HEK293 (cell line): ENCODE results near the gene MELTF.

ENCODE experiments used
- CTCF ChIA-PET: fragments of 350-600 bp; formaldehyde crosslinking; extraction: SDS; loops from one replicate; lab custom pipeline; 2021; ENCODE audit warnings: antibody characterized with exemption; lab: Yijun Ruan, JAX
- POLR2A ChIA-PET: fragments of 300-600 bp; formaldehyde crosslinking; extraction: SDS; loops from one replicate; lab custom pipeline; 2020; ENCODE audit warnings: antibody characterized with exemption, inconsistent platforms; lab: Yijun Ruan, JAX
- H3K27ac ChIP-seq: fragments of 200-500 bp; sonication (Bioruptor generic); 2 replicates; pipeline ENCODE4 v1.5.1; 2014; ENCODE audit warnings: low read depth, low read length, control low read depth, inconsistent platforms; ENCODE audit errors: extremely low read depth
- H3K36me3 ChIP-seq, 2 experiments: fragments of 200-500 bp in 1 of 2; sonication (Bioruptor generic) in 1 of 2; 1 replicate in 1 of 2; 2 replicates in 1 of 2; pipeline ENCODE4 v1.5.1; 2014 to 2017; ENCODE audit warnings: inconsistent platforms in 2 of 2, low read length in 2 of 2; ENCODE audit not compliant: control insufficient read depth in 2 of 2, insufficient read depth in 1 of 2
- H3K4me1 ChIP-seq: fragments of 200-500 bp; sonication (Bioruptor generic); 2 replicates; pipeline ENCODE4 v1.5.1; 2014; ENCODE audit warnings: mild to moderate bottlenecking, low read length, inconsistent platforms; ENCODE audit not compliant: control insufficient read depth, insufficient read depth
- H3K4me3 ChIP-seq: 2 replicates; pipeline ENCODE4 v1.5.1; 2011; ENCODE audit warnings: low read depth, mild to moderate bottlenecking, control low read depth, low read length, moderate library complexity
- H3K9me3 ChIP-seq: fragments of 200-500 bp; sonication (Bioruptor generic); 2 replicates; pipeline ENCODE4 v1.5.1; 2014; ENCODE audit warnings: low read depth, low read length, inconsistent platforms; ENCODE audit not compliant: control insufficient read depth, insufficient read depth
- EGR2 ChIP-seq: fragments of 450-650 bp; formaldehyde crosslinking; IDR thresholded peaks from 2 replicates; pipeline ENCODE4 v1.5.1; 2016; ENCODE audit warnings: low read depth, missing biosample characterization, missing genetic modification characterization
- HOXC10 ChIP-seq: sonication (generic); formaldehyde crosslinking; IDR thresholded peaks from 2 replicates; pipeline ENCODE4 v1.8.1; 2023; ENCODE audit warnings: mild to moderate bottlenecking, missing genetic modification reagents
- HOXD13 ChIP-seq: sonication (generic); formaldehyde crosslinking; IDR thresholded peaks from 2 replicates; pipeline ENCODE4 v1.8.0; 2022; ENCODE audit warnings: missing genetic modification reagents, borderline replicate concordance
- KLF9 ChIP-seq: fragments of 450-650 bp; formaldehyde crosslinking; IDR thresholded peaks from 2 replicates; pipeline ENCODE4 v1.5.1; 2016; ENCODE audit warnings: missing biosample characterization, missing genetic modification characterization, low read depth
- MEIS1 ChIP-seq: sonication (generic); formaldehyde crosslinking; IDR thresholded peaks from 2 replicates; pipeline ENCODE4 v1.8.1; 2022; ENCODE audit warnings: missing genetic modification reagents, mild to moderate bottlenecking, borderline replicate concordance
- REPIN1 ChIP-seq: fragments of 450-650 bp; formaldehyde crosslinking; IDR thresholded peaks from 2 replicates; pipeline ENCODE4 v1.5.1; 2017; ENCODE audit warnings: missing biosample characterization, missing genetic modification characterization, low read depth
- SCRT2 ChIP-seq: fragments of 450-650 bp; formaldehyde crosslinking; IDR thresholded peaks from 2 replicates; pipeline ENCODE4 v1.5.1; 2016; ENCODE audit warnings: missing biosample characterization, missing genetic modification characterization
- SP3 ChIP-seq: fragments of 450-650 bp; formaldehyde crosslinking; IDR thresholded peaks from 2 replicates; pipeline ENCODE4 v1.5.1; 2016; ENCODE audit warnings: missing biosample characterization, missing genetic modification characterization
- TCF7L2 ChIP-seq: IDR thresholded peaks from 2 replicates; pipeline ENCODE4 v1.6.1; 2011; ENCODE audit warnings: low read depth, mild to moderate bottlenecking, inconsistent platforms, low read length, moderate library complexity, borderline replicate concordance
- WT1 ChIP-seq: fragments of 450-650 bp; formaldehyde crosslinking; IDR thresholded peaks from 2 replicates; pipeline ENCODE4 v1.5.1; 2016; ENCODE audit warnings: missing biosample characterization, missing genetic modification characterization
- ZBTB44 ChIP-seq: fragments of 450-650 bp; IDR thresholded peaks from 2 replicates; pipeline ENCODE4 v1.5.1; 2018; ENCODE audit warnings: missing biosample characterization, mild to moderate bottlenecking, missing genetic modification characterization
- ZBTB8A ChIP-seq: fragments of 450-650 bp; formaldehyde crosslinking; IDR thresholded peaks from 2 replicates; pipeline ENCODE4 v1.5.1; 2016; ENCODE audit warnings: missing biosample characterization, missing genetic modification characterization
- ZFHX2 ChIP-seq: fragments of 450-650 bp; formaldehyde crosslinking; conservative IDR thresholded peaks from 2 replicates; pipeline ENCODE4 v1.5.1; 2016; ENCODE audit warnings: missing biosample characterization, missing genetic modification characterization
- ZNF121 ChIP-seq: fragments of 450-650 bp; formaldehyde crosslinking; IDR thresholded peaks from 2 replicates; pipeline ENCODE4 v1.5.1; 2016; ENCODE audit warnings: missing biosample characterization, missing genetic modification characterization
- ZNF16 ChIP-seq: fragments of 450-650 bp; formaldehyde crosslinking; IDR thresholded peaks from 2 replicates; pipeline ENCODE4 v1.5.1; 2016; ENCODE audit warnings: low read depth, missing biosample characterization, missing genetic modification characterization
- ZNF274 ChIP-seq, 2 experiments: fragments of 200-500 bp in 1 of 2; fragments of 450-650 bp in 1 of 2; sonication (Bioruptor generic) in 1 of 2; formaldehyde crosslinking in 1 of 2; IDR thresholded peaks; 2 replicates each; pipeline versions ENCODE4 v1.5.1 to v1.6.1; 2014 to 2016; ENCODE audit warnings: borderline replicate concordance in 1 of 2, inconsistent platforms in 1 of 2, low read length in 1 of 2, missing biosample characterization in 1 of 2, missing genetic modification characterization in 1 of 2
- ZNF350 ChIP-seq: fragments of 450-650 bp; formaldehyde crosslinking; IDR thresholded peaks from 2 replicates; pipeline ENCODE4 v1.5.0; 2017; ENCODE audit warnings: missing biosample characterization, mild to moderate bottlenecking, missing genetic modification characterization
- ZNF391 ChIP-seq: fragments of 450-650 bp; formaldehyde crosslinking; IDR thresholded peaks from 2 replicates; pipeline ENCODE4 v1.5.1; 2016; ENCODE audit warnings: low read depth, missing biosample characterization, missing genetic modification characterization, borderline replicate concordance
- ZNF529 ChIP-seq: fragments of 450-650 bp; formaldehyde crosslinking; IDR thresholded peaks from 2 replicates; pipeline ENCODE4 v1.5.1; 2017; ENCODE audit warnings: missing genetic modification characterization, missing biosample characterization; ENCODE audit not compliant: insufficient replicate concordance
- ZNF530 ChIP-seq: fragments of 450-650 bp; formaldehyde crosslinking; IDR thresholded peaks from 2 replicates; pipeline ENCODE4 v1.5.1; 2016; ENCODE audit warnings: low read depth, missing biosample characterization, missing genetic modification characterization
- ZNF645 ChIP-seq: fragments of 450-650 bp; formaldehyde crosslinking; IDR thresholded peaks from 2 replicates; pipeline ENCODE4; 2016; ENCODE audit warnings: missing biosample characterization, missing genetic modification characterization
- ZNF707 ChIP-seq: fragments of 450-650 bp; formaldehyde crosslinking; IDR thresholded peaks from 2 replicates; pipeline ENCODE4 v1.5.1; 2016; ENCODE audit warnings: missing biosample characterization, missing genetic modification characterization
- ZNF776 ChIP-seq: fragments of 450-650 bp; formaldehyde crosslinking; IDR thresholded peaks from 2 replicates; pipeline ENCODE4 v1.5.0; 2017; ENCODE audit warnings: missing biosample characterization, missing genetic modification characterization, borderline replicate concordance
- ZNF777 ChIP-seq: fragments of 450-650 bp; formaldehyde crosslinking; IDR thresholded peaks from 2 replicates; pipeline ENCODE4 v1.5.1; 2017; ENCODE audit warnings: missing biosample characterization, missing genetic modification characterization, borderline replicate concordance
- ZNF792 ChIP-seq: fragments of 450-650 bp; formaldehyde crosslinking; IDR thresholded peaks from 2 replicates; pipeline ENCODE4 v1.5.1; 2016; ENCODE audit warnings: missing biosample characterization, missing genetic modification characterization
- ZNF837 ChIP-seq: fragments of 450-650 bp; formaldehyde crosslinking; IDR thresholded peaks from 2 replicates; pipeline ENCODE4 v1.5.1; 2016; ENCODE audit warnings: missing biosample characterization, missing genetic modification characterization
- ZSCAN18 ChIP-seq: fragments of 450-650 bp; formaldehyde crosslinking; IDR thresholded peaks from 2 replicates; pipeline ENCODE4 v1.5.1; 2016; ENCODE audit warnings: missing biosample characterization, missing genetic modification characterization
- ZXDB ChIP-seq: fragments of 450-650 bp; formaldehyde crosslinking; IDR thresholded peaks from 2 replicates; pipeline ENCODE4 v1.5.1; 2016; ENCODE audit warnings: missing biosample characterization, missing genetic modification characterization
- TF ChIP-seq, protein P1 (sequence below): fragments of 450-650 bp; formaldehyde crosslinking; IDR thresholded peaks from 2 replicates; pipeline ENCODE4 v1.5.1; 2016; ENCODE audit warnings: missing biosample characterization, missing genetic modification characterization

Gene MELTF

DNA sequence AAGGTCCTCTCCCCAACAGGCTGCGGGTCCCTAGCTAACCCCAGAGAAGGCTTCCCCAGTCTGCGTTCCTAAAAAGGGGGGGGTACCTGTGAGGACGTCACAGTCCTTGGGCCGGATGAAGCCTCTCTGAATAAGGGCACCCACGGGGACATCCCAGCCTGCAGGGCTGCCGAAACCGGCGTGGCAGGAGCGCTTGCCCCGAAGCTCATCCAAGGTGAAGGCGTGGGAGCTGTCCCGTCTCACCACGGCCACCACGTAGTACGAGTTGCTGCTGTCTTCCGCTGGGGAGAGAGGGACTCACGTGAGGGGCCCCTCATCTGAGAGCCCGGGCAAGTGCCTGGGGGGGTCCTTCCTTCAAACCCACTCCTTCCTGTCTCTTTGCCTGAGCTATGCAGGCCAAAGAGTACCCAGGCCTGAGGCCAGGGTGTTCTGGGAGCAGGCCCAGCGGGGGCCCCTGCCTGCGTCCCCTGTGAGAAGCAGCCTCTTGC lies 20.0 kb downstream of the MELTF start:
- Histone ChIP-seq H3K36me3 (peaks cover 0 to 8% of the 10 kb centered on the region in 2 experiments; a peak in 1 of 3 replicates), H3K4me1 (no peaks in the 10 kb centered on the region), H3K27ac (no peak overlapping the region), H3K4me3 (no peak overlapping the region), H3K9me3 (no peaks in the 10 kb centered on the region)
- ChIA-PET CTCF (interaction anchor here (0.7 kb wide), 1 partner anchor 242 kb away, joined by 3 read pairs; no protein-coding TSS in a partner anchor), POLR2A (no interaction called here)
- TF ChIP-seq ZNF530 (tag by site-specific recombination) (no peak), REPIN1 (tag by site-specific recombination) (no peak), ZNF645 (tag by site-specific recombination) (no peak), ZNF350 (tag by site-specific recombination) (no peak), ZXDB (tag by site-specific recombination) (no peak), ZNF274 (IDR thresholded peaks at IDR 0.05; ENCODE audit: low read length) (no peak), ZNF274 (tag by site-specific recombination; IDR thresholded peaks at IDR 0.05; ENCODE audit: borderline replicate concordance) (no peak), ZNF777 (tag by site-specific recombination) (no peak), ZBTB44 (no peak), ZNF391 (tag by site-specific recombination) (no peak), ZNF529 (tag by site-specific recombination) (no peak), ZBTB8A (tag by site-specific recombination) (no peak), ZSCAN18 (tag by site-specific recombination) (no peak)

GRCh38 chr3:197008436-197009209 lies 21.0 kb downstream of the MELTF start:
- H3K4me1 ChIP-seq = no peaks in the 10 kb centered on the region; the same call in 1 of the 2 replicates
- POLR2A ChIA-PET = no interaction called here
- H3K9me3 ChIP-seq = no peaks in the 10 kb centered on the region
- H3K36me3 ChIP-seq = peaks cover 0 to 15% of the 10 kb centered on the region in 2 experiments; a peak in 1 of 3 replicates
- CTCF ChIA-PET = interaction anchor here (0.7 kb wide), 1 partner anchor 362 kb away, joined by 3 read pairs; no protein-coding TSS in a partner anchor
- no peak overlapping the region for H3K27ac ChIP-seq
- no peak overlapping the region for H3K4me3 ChIP-seq
- TF ChIP-seq HOXC10 = no peak
- TF ChIP-seq ZNF121 = no peak
- no peak for TF ChIP-seq ZNF707 (tag by site-specific recombination)
- TF ChIP-seq ZNF776 (tag by site-specific recombination) = no peak
- TF ChIP-seq ZNF16 (tag by site-specific recombination) = no peak
- no peak for TF ChIP-seq SP3 (tag by site-specific recombination)
- no peak for TF ChIP-seq ZNF777 (tag by site-specific recombination)
- TF ChIP-seq, protein P1, sequence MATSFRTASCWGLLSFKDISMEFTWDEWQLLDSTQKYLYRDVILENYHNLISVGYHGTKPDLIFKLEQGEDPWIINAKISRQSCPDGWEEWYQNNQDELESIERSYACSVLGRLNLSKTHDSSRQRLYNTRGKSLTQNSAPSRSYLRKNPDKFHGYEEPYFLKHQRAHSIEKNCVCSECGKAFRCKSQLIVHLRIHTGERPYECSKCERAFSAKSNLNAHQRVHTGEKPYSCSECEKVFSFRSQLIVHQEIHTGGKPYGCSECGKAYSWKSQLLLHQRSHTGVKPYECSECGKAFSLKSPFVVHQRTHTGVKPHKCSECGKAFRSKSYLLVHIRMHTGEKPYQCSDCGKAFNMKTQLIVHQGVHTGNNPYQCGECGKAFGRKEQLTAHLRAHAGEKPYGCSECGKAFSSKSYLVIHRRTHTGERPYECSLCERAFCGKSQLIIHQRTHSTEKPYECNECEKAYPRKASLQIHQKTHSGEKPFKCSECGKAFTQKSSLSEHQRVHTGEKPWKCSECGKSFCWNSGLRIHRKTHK (tag by site-specific recombination) = no peak
- no peak for TF ChIP-seq HOXD13
- no peak for TF ChIP-seq TCF7L2
- TF ChIP-seq WT1 (tag by site-specific recombination) = no peak
- no peak for TF ChIP-seq MEIS1
- TF ChIP-seq ZNF837 (tag by site-specific recombination) = no peak
- TF ChIP-seq ZFHX2 = peak; percentile 54
- TF ChIP-seq KLF9 (tag by site-specific recombination) = no peak
- TF ChIP-seq EGR2 (tag by site-specific recombination) = 0 out of 2 replicates have a peak, but pooled peaks have one; percentile 14
- peak; percentile 71 for TF ChIP-seq SCRT2 (tag by site-specific recombination)
- no peak for TF ChIP-seq ZNF792
